CD4-positive, alpha-beta T cell treated with Interleukin-2 at 100 ng/mL for 4 hours (primary cell): ENCODE results near the gene VPS13D.

Experiments used
- DNase-seq: peaks from one replicate; pipeline ENCODE4 v3.0.0-alpha.2; 2020; ENCODE audit warnings: low spot score

VPS13D gene

DNA sequence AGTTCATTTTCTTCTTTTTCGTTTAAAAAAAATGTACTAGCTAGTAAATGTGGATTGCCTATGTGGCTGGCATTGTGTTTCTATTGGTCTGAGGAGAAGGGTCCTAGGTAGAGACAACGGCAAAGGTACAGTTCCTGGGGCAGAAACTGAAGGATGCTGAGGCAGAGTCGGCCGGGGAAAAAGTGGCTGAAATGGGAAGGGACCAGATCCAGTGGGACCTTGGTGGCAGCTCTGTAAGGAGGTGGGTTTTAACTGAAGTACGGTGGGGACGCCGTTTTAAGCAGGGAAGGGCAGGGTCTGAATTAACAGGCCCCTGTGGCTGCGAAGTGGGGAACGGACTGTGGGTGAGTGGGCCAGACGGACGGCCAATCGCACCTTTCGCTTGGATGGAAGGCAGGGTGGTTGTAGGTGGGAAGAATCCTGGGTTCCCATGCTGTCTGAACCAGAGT lies 420 bp upstream of the VPS13D start:
- DNase-seq, result no peak

DNA sequence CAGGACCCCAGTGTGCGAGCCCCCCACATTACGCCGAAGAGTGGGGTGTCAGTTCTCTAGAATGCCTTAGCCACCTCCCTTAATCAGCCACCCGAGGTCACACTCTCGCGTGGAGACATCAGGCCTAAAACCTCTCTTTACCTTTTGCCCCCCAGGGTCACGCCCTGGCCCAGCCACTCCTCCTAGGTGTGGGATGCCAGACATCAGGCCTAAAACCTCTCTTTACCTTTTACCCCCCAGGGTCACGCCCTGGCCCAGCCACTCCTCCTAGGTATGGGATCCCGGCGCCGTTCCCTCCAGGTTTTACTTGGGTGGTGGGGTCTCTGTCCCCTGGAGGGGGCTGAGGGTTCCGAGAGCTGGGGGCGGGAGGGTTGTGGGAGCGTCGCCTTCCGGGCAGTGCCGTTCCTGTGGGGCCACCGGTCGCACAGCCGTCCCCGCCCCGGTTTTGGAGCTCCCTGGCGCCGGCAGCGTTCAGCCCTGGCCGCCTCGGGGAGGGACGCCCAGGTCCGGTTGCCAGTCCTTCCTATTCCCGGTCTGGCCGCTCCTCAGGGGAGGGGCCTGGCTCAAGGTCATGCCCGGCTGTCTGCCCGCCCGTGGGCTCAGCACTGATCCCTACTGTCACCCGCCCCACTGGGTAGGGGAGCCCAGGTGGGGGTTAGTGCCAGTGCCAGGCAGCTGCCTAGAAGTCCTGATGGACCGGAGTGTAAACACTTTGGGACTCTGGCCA lies 882 bp downstream of the VPS13D start:
- DNase-seq, result peak; percentile 15

DNA sequence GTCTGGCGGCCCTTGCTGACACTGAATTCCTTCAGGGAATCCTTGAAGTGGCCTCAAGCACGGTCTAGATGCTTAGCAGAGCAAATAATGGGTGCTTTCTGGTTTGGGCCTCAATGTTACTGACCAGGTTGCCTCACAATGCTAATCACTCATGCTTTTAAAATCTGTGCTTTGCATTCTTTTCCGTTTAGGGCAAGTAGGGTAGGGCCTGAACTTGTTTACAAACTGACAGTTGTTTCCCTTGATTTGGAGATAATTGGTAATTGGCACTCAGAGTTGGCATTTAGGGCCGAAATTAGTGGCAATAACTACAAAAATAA lies 1.4 kb downstream of the VPS13D start:
- no peak for DNase-seq

DNA sequence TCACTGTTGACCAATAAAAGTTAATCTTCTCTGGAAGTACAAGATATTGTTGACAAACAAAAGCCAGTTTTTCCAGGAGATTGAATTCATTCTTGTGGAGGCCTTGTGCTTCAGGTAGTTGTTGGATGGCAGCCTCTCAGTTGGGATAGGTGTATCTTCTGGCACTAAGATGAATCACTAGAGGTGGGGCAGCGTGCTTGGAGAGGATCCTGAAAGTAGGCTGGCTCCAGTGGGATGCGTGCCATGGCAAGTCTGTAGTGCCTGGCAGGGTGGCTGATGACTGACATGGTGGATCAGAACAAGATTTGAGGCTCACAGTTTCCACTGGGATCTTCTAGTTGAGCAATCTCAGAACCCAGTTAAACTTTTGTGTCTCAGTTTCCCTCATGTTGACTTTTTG lies 2.4 kb downstream of the VPS13D start:
- no peak for DNase-seq

DNA sequence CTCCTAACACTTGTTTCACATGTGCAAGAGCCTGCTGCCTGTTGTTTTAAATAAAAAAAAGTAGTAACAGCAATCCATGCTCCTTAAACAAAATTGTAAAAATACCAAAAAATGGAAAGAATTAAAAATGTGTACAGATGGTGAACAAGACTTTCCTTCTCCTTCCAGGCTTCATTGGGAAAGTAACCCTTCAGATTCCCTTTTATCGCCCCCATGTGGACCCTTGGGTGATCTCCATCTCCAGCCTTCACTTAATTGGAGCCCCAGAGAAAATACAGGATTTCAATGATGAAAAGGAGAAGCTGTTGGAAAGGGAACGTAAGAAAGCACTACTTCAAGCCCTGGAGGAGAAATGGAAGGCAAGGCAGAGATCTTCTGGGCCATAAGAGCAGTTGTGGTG lies 14.2 kb downstream of the VPS13D start:
- peak; percentile 9 for DNase-seq

DNA sequence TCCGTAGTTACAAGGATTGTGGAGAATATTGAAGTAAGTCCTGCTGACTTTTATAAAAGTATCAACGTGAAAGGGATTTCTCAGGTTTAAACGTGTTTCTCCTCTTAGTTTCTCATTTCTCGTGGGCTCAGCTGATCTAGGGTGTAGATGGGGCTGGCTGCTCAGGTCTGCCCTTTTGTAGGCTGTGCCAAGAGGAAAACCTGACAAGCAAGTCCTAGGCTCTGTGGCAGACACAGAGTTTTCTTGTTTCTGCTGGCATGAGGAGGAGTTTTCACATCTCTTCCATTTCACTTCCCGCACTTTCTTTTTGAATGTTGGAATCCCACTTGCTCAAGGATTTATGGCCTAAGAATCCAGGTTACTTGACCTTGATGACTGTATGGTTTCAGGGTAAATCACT lies 14.8 kb downstream of the VPS13D start:
- no peak for DNase-seq

DNA sequence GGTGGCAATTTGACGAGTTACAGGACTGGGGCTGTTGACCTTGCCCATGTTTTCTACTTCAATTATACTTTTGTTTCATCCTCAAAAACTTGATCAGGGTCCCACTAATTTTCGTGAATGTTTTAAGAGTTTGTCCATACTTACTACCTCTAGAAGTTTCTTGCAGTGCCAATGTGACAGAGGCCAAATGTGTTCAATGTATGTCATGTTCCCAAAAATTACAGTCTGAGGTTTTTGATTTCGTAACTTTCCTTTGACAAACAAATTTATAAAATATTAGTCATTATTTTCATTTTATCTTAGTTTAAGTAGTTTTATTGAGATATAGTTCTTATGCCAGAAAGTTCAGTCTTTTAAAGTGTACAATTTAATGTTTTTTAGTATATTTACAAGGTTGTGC lies 15.3 kb downstream of the VPS13D start:
- DNase-seq, result no peak

DNA sequence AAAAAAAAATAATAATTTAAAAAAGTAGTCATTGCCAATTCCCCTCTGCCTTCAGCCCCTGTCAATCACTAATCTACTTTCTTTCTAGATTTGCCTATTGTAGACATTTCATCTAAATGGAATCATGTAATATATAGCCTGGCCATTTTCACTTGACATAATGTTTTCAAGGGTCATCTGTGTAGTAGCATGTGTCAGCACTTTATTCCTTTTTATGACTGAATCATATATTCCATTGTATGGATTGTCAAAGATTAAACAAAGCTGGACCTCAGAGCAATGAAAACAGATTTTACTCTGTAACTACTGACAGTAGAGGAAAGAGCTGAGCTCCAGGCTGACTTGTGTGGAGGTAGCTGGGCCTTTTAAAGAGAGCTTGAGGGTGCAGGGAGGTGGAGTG lies 15.9 kb downstream of the VPS13D start:
- DNase-seq, result no peak

DNA sequence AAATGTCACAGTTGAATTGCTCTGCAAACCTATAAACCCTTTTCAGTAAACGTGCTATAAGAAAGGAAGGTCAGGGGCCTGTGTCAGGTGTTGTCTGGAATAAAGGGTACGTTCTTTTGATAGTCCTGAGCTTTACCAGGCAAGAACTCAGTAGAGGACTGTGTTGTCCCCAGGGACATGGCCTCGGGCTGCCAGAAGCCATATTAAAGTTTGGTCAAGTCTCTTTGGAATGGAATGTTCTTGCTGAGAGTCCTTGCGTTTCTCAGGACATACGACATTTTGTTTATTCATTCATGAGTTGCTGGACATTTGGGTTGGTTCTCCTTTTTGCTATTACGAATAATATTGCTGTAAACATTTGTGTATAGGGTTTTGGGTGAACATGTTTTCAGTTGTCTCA lies 16.8 kb downstream of the VPS13D start:
- DNase-seq, result no peak

DNA sequence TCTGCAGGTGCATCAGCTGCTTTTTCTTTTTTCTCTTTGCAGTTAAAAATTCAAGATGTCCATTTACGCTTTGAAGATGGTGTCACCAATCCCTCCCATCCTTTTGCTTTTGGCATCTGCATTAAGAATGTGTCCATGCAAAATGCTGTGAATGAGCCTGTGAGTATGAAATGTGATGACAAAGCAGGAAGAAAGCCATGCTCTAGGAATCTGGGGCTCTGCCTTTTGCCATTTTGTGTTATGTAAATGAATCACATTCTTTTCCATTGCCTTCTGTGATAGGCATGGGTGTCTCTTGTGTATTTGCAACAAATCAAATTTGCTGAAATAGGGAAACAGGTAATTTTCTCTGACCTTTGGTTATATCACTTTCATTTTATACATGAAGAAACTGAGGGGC lies 19.4 kb downstream of the VPS13D start:
- DNase-seq, result no peak

DNA sequence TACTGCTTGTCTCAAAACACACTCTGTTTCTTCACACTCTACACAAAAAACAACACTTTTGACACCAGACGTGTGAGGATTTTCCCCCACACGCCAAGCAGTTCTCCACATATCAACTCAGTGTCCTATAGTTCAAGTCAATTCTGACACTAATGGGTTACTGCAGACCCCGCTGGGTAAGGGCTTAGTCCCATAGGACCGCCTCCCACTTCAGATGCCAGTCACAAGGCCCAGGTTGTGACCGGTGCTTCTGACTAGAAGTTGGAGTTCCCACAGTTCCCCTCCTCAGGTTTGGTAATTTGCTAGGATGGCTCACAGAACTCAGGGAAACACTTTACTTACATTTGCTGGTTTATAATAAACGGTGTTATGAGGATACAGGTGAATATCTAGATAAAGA lies 19.9 kb downstream of the VPS13D start:
- DNase-seq, result no peak

DNA sequence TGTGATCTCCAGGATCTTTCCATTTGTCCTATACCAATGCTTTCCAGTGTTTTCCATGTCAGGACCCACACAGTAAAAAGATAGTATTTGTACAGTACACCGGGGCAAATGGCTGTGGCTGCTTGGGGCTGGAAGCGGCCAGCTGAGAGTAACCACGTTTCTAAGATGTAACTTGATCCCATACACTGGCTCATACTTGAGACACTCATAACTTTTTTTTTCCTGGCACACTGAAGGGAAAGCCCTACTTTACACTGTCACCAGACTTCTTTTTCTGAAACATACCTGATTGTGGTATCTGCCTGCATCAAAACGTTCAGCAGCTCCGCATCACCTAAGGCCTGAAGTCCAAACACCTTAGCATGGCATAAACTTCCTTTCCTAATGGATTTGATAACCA lies 21.6 kb downstream of the VPS13D start:
- DNase-seq, result no peak

DNA sequence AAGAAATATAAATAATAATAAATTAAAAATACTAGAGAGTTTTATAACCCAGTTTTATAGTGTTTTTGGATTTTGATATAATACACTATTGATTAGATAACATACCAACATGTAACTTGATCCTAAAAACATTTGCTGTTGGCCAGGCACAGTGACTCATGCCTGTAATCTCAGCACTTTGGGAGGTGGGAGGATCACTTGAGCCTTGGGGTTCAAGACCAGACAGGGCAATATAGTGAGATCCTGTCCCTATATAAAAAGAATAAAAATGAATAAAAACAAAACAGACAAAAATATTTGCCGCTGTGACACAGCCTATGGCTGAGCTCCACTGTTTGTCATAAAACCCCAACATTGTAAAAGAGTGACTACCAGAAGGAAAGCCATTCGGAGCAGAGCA lies 26.1 kb downstream of the VPS13D start:
- DNase-seq, result no peak

DNA sequence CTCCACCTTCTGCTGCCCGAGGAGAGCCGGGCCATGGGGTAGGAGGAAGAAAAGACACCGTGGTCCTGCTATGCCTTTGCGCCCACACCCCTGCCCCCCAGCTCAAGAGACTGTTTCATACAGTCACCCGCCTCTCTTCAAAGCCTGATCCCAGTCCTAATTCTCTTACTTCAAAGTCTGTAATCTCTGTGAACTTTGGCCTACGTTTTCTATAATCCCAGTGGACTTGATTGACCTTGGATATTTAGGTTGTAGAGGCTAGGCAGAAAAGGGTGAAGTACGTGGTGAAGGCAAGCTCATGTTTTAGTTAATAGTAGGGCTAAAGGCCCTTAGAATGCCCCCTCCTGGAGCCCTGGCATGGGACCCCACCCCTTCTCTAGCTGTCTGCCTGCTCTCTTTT lies 28.4 kb downstream of the VPS13D start:
- DNase-seq, result no peak

DNA sequence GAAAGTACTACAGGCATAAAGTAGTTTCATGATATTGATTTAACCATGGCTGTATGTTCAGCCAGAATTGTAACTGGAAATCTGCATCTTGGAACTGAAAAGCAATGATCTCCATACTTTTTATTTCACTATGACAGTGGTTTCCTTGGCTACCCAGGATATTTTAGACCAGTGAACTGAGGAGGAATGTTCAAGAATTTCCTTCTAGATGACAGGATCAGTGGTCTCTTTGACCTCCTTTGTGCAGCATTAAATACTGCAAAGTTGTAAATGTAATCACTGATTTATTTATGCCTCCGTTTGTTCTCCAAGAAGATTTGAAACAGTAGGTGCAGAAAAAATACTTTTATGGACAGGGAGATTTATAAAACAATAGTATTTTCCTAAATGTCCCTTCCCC lies 39.5 kb downstream of the VPS13D start:
- DNase-seq, result no peak

DNA sequence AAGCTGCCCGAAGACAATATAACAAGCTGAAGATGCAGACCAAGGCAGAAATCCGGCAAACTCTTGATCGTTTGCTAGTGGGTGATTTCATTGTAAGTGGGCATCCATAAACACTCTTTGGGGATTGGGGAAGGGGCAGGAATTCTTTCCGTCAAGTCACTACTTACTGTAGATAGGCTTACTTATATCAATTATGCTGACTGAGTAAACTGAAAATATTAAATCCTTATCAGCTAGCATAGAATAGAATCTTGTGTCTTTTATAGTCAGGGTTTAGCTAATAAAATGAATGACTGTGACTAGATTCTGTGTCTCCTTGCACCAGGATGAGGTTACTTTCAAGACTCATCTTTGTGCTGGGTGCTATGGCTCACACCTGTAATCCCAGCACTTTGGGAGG lies 41.2 kb downstream of the VPS13D start:
- no peak for DNase-seq

DNA sequence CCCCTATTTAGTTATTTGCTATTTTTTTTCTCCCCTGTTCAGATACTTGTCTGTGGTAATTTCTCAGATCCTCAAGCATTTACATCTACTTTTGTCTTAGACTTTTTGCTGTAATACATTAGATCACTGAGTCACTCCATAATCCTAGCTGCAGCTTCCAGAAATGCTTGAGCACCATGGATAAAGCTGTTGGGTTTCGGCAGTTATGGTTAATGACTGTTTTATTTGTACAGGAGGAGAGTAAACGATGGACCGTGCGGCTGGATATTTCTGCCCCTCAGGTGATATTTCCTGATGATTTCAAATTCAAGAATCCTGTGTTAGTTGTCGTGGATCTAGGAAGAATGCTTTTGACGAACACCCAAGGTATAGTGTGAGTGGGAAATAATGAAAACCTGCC lies 42.9 kb downstream of the VPS13D start:
- DNase-seq, result no peak

DNA sequence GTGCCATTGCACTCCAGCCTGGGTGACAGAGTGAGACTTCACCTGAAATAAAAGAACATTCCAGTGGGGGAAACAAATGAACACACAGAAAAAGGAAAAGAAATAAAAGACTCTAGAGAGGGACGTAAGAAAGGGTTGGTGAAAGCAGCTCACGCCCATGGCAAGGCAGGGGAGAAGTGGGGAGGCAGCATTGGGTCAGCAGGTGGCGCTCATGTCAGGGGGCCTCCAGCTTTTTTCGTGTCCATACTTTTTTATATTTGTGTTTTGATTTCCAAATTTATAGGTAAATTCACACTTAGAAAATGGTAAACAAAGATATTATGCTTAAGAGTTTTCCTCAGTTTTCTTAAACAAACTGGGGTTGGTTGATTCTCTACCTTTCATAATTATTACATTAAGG lies 45.5 kb downstream of the VPS13D start:
- DNase-seq, result peak; percentile 30

DNA sequence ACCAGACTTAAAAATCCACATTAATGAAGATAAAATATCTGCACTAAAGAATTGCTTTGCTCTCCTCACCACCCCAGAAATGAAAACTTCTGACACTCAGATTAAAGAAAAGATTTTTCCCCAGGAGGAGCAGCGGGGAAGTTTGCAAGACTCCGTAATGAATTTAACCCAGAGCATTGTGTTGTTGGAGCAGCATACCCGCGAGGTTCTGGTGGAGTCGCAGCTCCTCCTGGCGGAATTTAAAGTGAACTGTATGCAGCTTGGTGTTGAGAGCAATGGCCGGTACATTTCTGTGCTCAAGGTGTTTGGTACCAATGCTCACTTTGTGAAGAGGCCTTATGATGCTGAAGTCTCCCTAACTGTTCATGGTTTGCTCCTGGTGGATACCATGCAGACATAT lies 46.4 kb downstream of the VPS13D start:
- DNase-seq, result peak; percentile 19

DNA sequence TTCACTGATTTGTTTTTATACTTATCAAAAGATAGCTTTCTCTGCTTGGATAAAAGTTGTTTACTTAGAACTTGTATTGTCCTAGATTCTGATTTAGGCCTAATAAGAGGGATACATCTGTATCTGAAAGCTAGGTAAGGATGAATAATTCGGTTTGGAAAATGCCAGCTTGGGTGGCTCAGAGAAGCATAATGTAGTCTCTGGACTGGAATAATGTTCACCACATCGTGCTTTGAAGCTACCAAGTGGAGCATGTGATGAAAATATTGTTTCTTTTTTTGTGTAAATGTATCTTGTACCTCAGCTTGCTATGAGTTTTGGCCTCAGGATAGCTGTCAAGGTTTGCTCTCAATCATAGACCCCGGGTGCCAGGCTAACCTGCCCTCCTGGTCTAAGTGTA lies 49.2 kb downstream of the VPS13D start:
- no peak for DNase-seq

DNA sequence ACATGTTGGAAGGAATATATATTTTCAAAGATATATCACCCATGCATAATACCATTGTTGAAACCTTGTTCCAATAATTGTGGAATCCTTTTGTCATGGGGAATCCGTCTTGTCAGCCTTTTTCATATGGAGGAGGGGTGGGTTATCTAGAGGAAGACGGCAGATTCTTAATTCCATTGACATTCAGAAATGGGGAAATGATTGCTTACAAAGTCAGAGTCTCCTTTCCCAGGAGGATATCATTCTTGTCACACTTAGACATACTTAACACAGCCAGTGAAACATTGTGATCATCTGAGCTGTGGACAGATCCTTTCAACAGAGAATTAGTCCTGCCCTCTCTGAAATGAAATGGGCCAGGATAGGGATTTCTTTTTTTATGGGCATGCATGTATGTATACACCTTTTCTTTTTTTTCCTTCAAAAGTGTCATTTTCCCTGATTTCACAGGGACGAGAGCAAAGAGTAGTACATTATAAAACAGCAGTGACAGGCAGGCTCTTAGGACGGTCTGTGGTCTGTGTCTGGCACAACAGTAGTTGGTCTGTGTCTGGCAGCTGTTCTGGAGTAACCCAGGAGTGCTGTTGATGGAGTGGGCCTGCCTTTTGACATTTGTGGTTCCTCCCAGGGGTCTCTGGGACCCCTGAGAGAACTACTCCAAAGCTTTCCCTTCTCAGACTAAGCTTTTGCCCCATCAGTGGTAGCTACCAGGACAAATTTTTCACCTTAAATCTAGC lies 50.1 kb downstream of the VPS13D start:
- no peak for DNase-seq

DNA sequence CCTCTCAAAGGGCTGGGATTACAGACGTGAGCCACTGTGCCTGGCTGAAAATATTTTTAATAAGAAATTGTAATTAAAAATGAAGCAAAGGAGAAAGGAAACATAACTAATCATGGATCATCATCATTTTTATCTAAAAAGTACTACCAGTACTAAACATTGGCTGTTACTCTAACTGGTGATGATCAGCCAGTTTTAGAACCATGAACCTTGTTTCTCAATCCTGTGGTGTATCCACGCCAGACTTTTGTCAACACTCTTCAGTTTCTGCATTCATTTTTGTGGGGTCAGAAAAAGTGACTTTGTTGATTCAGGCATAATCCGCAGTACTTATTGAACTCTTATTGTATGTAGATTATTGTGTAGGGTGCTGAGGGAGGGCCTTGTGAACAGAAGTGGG lies 52.3 kb downstream of the VPS13D start:
- no peak for DNase-seq

DNA sequence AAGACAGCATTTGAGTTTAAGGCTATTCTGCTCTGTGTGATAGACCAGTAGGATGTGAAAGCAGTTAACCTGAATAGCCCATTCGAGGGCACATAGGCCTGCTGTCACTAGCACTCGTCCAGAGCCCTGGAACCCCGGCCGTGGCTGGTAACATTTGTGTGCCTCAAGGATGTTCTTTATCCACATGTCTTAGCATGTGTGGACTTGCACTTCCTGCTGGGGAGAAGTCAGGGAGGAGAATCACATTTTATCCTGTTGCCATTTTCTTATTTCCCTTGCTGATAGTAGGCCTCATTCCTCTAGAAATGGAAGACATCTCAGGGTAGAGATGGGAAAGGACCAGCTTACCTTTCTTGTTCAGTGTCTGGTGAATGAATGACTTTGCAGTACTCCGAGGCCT lies 54.7 kb downstream of the VPS13D start:
- no peak for DNase-seq

DNA sequence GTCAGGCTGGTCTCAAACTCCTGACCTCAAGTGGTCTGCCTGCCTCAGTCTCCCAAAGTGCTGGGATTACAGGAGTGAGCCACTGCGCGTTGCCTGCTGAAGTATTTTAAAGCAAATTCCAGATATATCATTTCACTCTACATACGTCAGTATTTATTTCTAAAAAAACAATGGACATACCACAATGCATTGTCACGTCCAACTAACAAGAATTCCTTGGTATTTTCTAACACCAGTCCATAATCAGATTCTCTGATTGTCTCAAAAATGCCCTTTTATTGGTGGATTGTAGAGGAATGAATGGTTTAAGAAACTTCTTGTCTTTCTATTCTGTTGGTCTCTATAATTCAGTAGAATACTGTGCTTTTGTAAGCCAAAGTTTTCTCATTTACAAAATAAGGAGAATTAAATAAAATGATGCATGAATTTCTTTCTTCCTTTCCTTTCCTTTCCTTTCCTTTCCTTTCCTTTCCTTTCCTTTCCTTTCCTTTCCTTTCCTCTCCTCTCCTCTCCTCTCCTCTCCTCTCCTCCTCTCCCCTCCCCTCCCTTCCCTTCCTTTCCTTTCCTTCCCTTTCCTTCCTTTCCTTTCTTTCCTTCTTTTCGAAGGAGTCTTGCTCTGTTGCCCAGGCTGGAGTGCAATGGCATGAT lies 55.8 kb downstream of the VPS13D start:
- DNase-seq, result no peak
